ENCODE results near the gene KCNH4. TPM values are rescaled to one million over a fixed set of nuclear protein-coding genes. Genes with fewer than 3 reads are reported as not detected.

The KCNH4 gene
- total RNA-seq, 1 donor from 2014 or later: under 0.01 TPM

DNA sequence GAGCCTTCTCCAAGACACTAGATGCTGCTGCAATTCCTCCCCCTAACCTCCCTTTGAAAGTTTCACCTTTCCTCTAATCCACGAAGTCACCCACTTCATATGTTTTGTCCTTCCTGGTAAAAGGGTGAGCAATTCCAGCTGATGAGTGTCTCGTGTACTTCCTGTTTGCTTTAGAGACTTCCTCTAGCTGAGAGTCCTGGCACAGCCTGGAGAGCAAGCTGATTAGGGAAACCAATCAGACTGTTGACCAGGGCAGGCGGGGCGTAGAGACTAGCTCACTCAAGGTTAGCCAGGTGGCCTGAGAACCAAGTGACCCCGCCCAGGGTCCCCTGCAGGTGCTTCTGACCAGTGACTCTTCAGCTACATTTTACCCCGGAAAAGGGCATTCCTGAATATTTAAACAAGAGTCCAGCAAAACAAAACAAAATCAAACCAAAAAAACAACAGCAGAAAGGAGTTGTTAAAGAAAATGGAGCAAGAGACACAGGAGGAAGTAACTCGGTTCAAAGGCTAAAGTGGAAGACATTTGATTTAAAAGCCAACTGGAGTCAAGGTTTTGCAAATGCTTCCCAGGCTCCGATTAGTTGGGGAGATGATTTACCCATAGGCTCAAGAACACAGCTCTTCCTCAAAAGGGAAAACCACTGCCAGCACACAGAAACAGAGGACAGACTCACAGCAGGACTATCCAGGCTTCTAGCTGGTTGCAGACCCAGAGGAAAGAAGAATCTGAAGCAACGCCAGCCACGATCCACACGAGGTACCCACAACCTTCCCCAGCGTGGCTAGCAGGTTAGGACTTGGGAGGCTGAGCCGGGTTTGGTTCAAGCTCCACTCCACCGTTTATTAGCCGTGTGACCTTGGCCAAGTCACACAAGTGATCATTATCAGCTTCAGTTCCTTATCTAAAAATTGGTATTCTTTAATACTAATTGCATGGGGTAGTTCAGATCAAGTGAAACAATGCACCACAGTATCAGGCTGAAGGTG is 45.0 kb downstream of the KCNH4 start:
- DNase-seq: peak; percentile 93

DNA sequence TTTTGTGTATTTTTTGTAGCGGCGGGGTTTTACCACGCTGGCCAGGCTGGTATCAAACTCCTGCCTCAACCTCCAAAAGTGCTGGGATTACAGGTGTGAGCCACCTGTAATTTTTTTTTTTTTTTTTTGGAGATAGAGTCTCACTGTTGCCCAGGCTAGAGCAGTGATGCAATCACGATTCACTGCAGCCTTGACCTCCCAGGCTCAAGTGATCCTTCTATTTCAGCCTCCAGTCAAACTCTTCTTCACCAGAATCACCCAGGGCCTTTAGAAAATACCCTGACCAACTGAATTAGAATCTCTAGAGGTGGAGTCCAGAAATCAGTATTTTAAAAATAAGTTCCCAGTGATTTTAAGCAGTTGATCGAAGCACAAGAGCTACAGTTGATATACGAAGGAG is 45.8 kb downstream of the KCNH4 start:
- DNase-seq: no peak

GRCh38 chr17:42133461-42134041 is 47.4 kb downstream of the KCNH4 start:
- DNase-seq: peak; percentile 32

DNA sequence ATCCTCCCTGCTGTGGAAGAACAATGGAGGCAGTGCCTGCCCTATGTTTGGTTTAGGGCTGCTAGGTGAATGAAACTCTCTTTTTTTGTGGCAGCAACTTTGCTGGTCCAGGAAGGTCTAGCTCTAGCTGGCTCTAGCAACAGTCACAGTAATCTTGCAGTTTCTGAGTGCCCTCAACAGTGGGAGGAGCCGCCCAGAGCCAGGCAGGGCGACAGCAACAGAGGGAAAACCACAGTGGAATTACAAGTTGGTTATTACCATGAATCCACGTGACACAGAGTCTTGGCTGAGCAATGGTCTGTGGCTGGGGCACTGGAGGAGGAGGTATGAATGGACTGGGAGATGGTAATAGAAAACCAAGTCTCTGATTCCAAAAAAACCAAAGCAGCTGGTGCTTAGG is 48.0 kb downstream of the KCNH4 start:
- DNase-seq: peak; percentile 61

- peak; percentile 85 for DNase-seq
These were observed 48.9 kb downstream of the KCNH4 start for GRCh38 chr17:42131981-42132432.

DNA sequence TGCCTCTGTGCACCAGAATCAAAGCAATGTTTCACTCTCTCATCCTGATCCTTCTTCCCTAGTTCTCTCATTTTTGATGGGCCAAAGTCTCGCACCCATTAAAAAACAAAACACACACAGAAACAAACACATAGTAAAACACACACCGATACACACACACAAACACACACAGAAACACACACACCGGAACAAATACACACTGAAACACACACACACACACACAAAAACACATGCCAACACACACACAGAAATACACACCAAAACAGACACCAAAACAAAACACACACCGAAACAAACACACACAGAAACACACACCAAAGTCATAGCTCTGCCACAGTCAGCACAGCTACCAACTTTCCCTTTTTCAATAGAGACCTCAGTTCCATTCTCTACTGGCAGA is 49.7 kb downstream of the KCNH4 start:
- DNase-seq: no peak

GRCh38 chr17:42130310-42130936 is 50.5 kb downstream of the KCNH4 start:
- peak; percentile 24 for DNase-seq

- no peak for DNase-seq
These were observed 51.7 kb downstream of the KCNH4 start for GRCh38 chr17:42129109-42129837.

- no peak for DNase-seq
These were observed 53.5 kb downstream of the KCNH4 start for GRCh38 chr17:42127414-42127813.

DNA sequence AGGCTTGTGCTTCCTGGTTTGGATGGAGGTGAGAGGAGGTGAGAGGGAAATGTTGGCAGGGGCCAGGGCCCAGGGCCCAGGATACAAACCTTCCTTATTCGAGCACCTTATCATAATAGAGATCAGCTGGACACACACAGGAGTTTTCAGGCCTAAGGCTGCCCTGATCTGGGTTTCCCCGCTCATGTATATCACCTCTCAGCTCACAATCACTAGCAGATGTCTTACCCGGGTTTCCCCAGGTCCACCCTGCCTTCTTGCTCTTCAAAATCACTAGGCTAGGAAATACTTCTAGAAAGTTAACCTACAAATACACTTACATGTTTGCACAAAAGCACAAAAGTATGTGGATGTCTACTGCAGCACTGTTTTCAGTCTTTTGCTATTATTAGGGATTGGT is 54.1 kb downstream of the KCNH4 start:
- no peak for DNase-seq

GRCh38 chr17:42125565-42125964 is 55.4 kb downstream of the KCNH4 start:
- DNase-seq: no peak

DNA sequence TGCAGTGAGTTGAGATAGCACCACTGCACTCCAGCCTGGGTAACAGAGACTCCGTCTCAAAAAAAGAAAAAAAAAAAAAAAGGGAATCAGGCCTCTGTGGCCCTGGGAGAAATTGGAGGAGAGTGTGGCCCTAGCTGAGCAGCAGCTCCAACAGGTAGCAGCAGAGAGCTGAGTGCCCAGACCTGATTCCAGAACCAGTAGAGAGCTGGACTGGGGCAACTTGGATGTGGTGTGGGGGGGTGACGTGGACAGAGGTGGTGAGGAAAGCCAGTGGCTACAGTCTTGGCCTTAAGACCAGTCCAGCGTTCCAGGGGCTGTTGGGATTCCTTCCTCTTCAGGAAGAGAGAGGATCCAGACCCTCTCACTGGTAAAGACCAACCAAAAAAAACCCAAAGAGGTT is 56.7 kb downstream of the KCNH4 start:
- peak; percentile 18 for DNase-seq

- DNase-seq: no peak
These were observed 58.3 kb downstream of the KCNH4 start, which contains the start of gene HSPB9 for GRCh38 chr17:42122371-42123303. Gene HSPB9, plus strand, starts transcription at chr17:42122804. Its CDS starts 47 bp downstream, at chr17:42122851.

- DNase-seq: peak; percentile 88
These were observed 59.9 kb downstream of the KCNH4 start, which contains the start of gene KAT2A for GRCh38 chr17:42120770-42121769. Gene KAT2A, minus strand, starts transcription at chr17:42121367. Its CDS starts 63 bp downstream, at chr17:42121304.

DNA sequence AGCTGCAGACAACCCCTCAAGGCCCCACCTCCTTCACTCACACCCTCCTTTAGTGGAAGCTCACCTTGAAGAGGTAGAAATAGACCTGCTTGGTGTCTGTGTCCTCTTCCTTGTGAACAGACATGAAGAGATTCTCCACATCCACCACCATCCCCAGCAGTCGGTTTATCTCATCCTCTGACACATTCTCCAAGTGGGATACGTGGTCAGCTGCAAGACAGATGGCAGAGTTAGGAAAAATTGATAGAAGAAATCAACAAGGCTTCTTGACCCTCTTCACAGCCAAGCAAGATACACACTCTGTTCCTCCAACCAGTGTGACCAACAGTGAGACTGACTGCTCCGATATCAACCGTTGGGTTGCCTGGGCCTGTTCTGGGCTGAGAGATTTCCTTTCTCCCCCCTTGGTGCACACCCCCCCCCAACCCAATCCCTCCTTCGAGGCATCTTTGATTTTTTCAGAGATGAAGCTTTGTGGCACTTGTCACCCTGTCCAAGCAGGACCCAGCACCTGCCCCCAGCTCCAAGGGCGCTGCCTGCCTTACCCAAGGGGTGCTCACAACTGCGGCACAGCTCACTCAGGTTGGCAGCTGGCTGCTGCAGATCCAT is 60.7 kb downstream of the KCNH4 start:
- no peak for DNase-seq

GRCh38 chr17:42119301-42119700 is 61.6 kb downstream of the KCNH4 start:
- no peak for DNase-seq

DNA sequence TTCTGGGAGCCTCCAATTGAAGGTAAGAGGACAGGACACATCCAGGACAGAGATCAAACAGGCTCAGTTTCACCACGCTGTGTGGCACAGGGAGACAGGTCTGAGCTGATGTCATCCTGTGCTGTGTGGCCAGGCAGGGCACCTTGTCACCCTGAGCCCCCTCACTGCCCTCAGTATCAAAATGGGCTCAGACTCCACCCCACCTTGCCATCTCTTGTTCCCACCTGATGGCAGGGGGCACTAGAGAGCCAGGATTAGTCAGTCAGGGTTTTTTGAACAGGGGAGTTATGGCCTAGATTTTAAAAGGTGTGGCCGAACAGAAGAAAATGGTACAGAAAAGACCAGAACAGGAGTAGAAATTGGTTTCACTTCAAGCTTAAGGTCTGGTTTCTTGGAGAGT is 62.4 kb downstream of the KCNH4 start:
- peak; percentile 75 for DNase-seq

DNA sequence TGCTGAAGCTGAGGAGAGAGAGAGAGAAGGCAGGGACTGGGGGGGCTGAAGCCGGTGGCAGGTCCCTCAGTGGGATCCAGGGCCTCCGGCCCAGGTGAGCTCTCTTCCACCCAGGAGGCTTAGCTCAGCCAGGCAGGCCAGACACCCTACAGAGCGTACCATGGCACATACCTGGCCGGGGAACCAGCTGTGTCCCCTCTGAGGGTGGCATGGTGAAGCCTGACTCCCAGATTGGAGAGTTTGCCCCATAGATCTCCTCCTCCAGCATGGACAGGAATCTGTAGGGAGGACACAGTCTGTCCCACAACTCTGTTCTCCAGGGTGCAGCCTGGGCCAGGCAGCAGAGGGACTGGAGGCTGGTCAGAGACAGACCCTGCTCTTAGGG is 62.8 kb downstream of the KCNH4 start:
- DNase-seq: no peak

DNA sequence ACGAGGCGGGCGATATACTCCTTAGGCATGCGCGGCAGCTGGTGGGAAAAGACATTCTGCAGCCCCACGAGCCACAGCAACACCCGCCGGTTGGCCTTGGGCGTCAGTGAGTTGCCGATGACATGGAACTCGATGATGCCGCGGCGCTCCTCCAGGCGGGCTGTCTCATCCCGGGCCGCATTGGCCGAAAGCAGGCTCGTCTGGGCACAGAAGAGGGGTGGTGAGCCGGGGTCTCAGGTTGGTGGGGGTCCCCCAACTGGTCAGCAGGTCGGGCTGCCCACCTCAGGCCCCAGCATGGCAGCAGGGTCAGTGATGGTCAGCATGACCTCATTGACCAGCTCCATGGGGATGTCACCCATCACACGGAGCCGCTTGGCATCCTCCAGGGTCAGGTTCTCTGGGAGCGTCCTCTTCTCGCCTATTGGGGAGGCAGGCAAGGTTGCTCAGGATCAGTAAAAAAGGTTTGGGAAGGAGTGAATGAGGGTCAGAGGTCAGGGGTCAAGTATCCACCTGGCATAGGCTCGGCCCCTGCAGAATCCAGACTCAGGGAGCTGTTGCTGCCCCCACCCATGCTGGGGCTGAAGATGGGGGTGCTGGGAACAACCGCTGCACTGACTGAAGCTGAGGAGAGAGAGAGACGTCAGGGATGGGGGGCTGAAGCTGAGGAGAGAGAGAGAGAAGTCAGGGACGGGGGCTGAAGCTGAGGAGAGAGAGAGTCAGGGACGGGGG is 63.4 kb downstream of the KCNH4 start:
- no peak for DNase-seq

All from dermis blood vessel endothelial cell (primary cell).